Caco-2 (cell line): ENCODE measurements around the gene FAM200B. TPM values are rescaled to one million over a fixed set of nuclear protein-coding genes. Genes with fewer than 3 reads are reported as not detected.

Source experiments
- BruUV-seq: library from RNA; stranded (reverse); fragments of 400-500 nt; replicated peaks from 2 replicates; lab custom pipeline; 2021; lab: Mats Ljungman, UMichigan
- CTCF ChIA-PET: fragments of 300-600 bp; sonication (Branson Sonifier 250); formaldehyde crosslinking; loops from one replicate; lab custom pipeline; 2022; ENCODE audit warnings: antibody characterized with exemption; lab: Charles Lee
- POLR2A ChIA-PET: fragments of 300-600 bp; sonication (Branson Sonifier 250); formaldehyde crosslinking; loops from one replicate; lab custom pipeline; 2022; ENCODE audit warnings: antibody characterized with exemption; lab: Charles Lee
- DNase-seq, 2 experiments: peaks; one replicate each; pipeline versions ENCODE4 v3.0.0 to v3.0.0-alpha.2; 2020 to 2022
- H3K27me3 ChIP-seq: replicated peaks from 2 replicates; pipeline ENCODE4 v1.6.0; 2011; ENCODE audit warnings: low read length; ENCODE audit not compliant: control insufficient read depth, insufficient read depth
- H3K36me3 ChIP-seq: 2 replicates; pipeline ENCODE4 v1.5.1; 2011; ENCODE audit warnings: low read length; ENCODE audit not compliant: control insufficient read depth, insufficient read depth
- H3K4me1 ChIP-seq: fragments of 250-450 bp; sonication (Bioruptor Pico); 2 replicates; pipeline ENCODE4 v1.5.1; 2020; ENCODE audit warnings: mild to moderate bottlenecking
- H3K4me3 ChIP-seq: 2 replicates; pipeline ENCODE4 v1.5.1; 2011; ENCODE audit warnings: low read depth, mild to moderate bottlenecking, control low read depth, low read length
- H3K9me3 ChIP-seq: fragments of 250-450 bp; sonication (Bioruptor Pico); 2 replicates; pipeline ENCODE4 v1.5.1; 2020; ENCODE audit warnings: mild to moderate bottlenecking, moderate library complexity
- H3K27ac Mint-ChIP-seq: one replicate; pipeline ENCODE4 v1.8.0; 2022; ENCODE audit warnings: mixed read lengths; ENCODE audit not compliant: unreplicated experiment
- H3K27me3 Mint-ChIP-seq: one replicate; pipeline ENCODE4 v1.8.0; 2022; ENCODE audit warnings: mixed read lengths; ENCODE audit not compliant: insufficient read depth, unreplicated experiment
- H3K36me3 Mint-ChIP-seq: one replicate; pipeline ENCODE4 v1.8.0; 2022; ENCODE audit warnings: mild to moderate bottlenecking, mixed read lengths; ENCODE audit not compliant: insufficient read depth, unreplicated experiment
- H3K4me1 Mint-ChIP-seq: one replicate; pipeline ENCODE4 v1.8.0; 2022; ENCODE audit warnings: low read depth, mixed read lengths; ENCODE audit not compliant: unreplicated experiment
- H3K4me3 Mint-ChIP-seq: one replicate; pipeline ENCODE4 v1.8.0; 2022; ENCODE audit warnings: mild to moderate bottlenecking, moderate library complexity, mixed read lengths; ENCODE audit not compliant: unreplicated experiment
- H3K9me3 Mint-ChIP-seq: one replicate; pipeline ENCODE4 v1.8.0; 2022; ENCODE audit warnings: mixed read lengths; ENCODE audit not compliant: unreplicated experiment
- CTCF ChIP-seq, 2 experiments: fragments of 200-600 bp in 1 of 2; IDR thresholded peaks; 1 replicate in 1 of 2; 2 replicates in 1 of 2; pipeline versions ENCODE4 v1.5.1 to v1.8.0; 2011 to 2022; ENCODE audit warnings: antibody characterized with exemption in 1 of 2, control low read depth in 1 of 2, inconsistent platforms in 1 of 2, low read depth in 1 of 2, low read length in 1 of 2, mild to moderate bottlenecking in 1 of 2, moderate library complexity in 1 of 2; ENCODE audit not compliant: insufficient read depth in 1 of 2, severe bottlenecking in 1 of 2, unreplicated experiment in 1 of 2
- intact Hi-C: fragments of 100-400 bp; cut with micrococcal nuclease; formaldehyde crosslinking; loops from one replicate; pipeline ENCODE4 v1.10.0; 2022; ENCODE audit not compliant: unreplicated experiment
- total RNA-seq: library from RNA; stranded (reverse); gene quantifications from 2 replicates; pipeline ENCODE4 v1.2.3, GENCODE V29; 2022

The FAM200B gene
- total RNA-seq, 1 experiment from 2014 or later = 15.5 TPM

DNA sequence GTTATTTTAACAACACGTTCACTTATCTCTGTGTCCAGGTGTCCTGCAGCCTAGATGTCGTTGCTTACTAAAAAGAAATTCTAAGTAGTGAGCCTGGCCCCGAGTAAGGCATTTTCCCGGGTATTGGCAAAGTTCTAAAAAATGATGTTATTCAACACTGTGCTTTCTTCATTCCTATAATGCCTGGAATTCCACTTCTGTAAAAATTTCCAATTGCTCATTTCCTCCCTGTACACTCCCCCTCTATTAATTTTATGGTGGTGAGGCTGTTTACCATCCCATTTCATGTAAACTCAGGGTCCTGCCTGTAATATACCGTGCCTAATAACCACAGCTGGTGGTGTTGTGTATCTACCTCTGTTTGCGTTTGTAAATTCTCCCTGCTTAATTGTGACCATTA lies 35.5 kb downstream of the FAM200B start:
- no peak for DNase-seq
- BruUV-seq = no TSS peak
- peaks cover 7% of the 10 kb centered on the region for H3K4me1 Mint-ChIP-seq
- H3K36me3 Mint-ChIP-seq = no peaks in the 10 kb centered on the region
- no peak overlapping the region for H3K27ac Mint-ChIP-seq
- no peaks in the 10 kb centered on the region for H3K27me3 Mint-ChIP-seq
- H3K9me3 Mint-ChIP-seq = no peaks in the 10 kb centered on the region
- no peaks in the 10 kb centered on the region for H3K27me3 ChIP-seq
- TF ChIP-seq CTCF (IDR thresholded peaks at IDR 0.05; ENCODE audit: insufficient read depth in 1 of 2, low read depth in 1 of 2, low read length in 1 of 2, severe bottlenecking in 1 of 2, unreplicated experiment in 1 of 2) = no peak
- H3K4me3 Mint-ChIP-seq = no peak overlapping the region
- ChIA-PET POLR2A (no interaction called here), CTCF (no interaction called here)
- H3K9me3 ChIP-seq = no peaks in the 10 kb centered on the region
- no peaks in the 10 kb centered on the region for H3K36me3 ChIP-seq
- intact Hi-C loops = no loop called here
- H3K4me1 ChIP-seq = no peaks in the 10 kb centered on the region
- no peak overlapping the region for H3K4me3 ChIP-seq

- CTCF ChIA-PET = no interaction called here
- Mint-ChIP-seq H3K4me1 (peaks cover 7% of the 10 kb centered on the region), H3K36me3 (no peaks in the 10 kb centered on the region), H3K27ac (no peak overlapping the region), H3K9me3 (no peaks in the 10 kb centered on the region), H3K27me3 (no peaks in the 10 kb centered on the region), H3K4me3 (no peak overlapping the region)
- TF ChIP-seq CTCF (IDR thresholded peaks at IDR 0.05; ENCODE audit: insufficient read depth in 1 of 2, low read depth in 1 of 2, low read length in 1 of 2, severe bottlenecking in 1 of 2, unreplicated experiment in 1 of 2) = no peak
- no peaks in the 10 kb centered on the region for H3K9me3 ChIP-seq
- H3K4me1 ChIP-seq = no peaks in the 10 kb centered on the region
- no peaks in the 10 kb centered on the region for H3K27me3 ChIP-seq
- POLR2A ChIA-PET = interaction anchor here (0.5 kb wide), 1 partner anchor 361 kb away, joined by 3 read pairs; no protein-coding TSS in a partner anchor
- no peaks in the 10 kb centered on the region for H3K36me3 ChIP-seq
- no peak for DNase-seq
- no peak overlapping the region for H3K4me3 ChIP-seq
- no TSS peak for BruUV-seq
- intact Hi-C loops = no loop called here
These were observed 36.2 kb downstream of the FAM200B start for GRCh38 chr4:15717657-15718416.

GRCh38 chr4:15718465-15718864 lies 36.8 kb downstream of the FAM200B start:
- Mint-ChIP-seq H3K9me3 (no peaks in the 10 kb centered on the region), H3K4me3 (no peak overlapping the region), H3K27ac (no peak overlapping the region), H3K27me3 (no peaks in the 10 kb centered on the region), H3K36me3 (no peaks in the 10 kb centered on the region), H3K4me1 (peaks cover 7% of the 10 kb centered on the region)
- Histone ChIP-seq H3K27me3 (no peaks in the 10 kb centered on the region), H3K4me1 (no peaks in the 10 kb centered on the region), H3K4me3 (no peak overlapping the region), H3K36me3 (no peaks in the 10 kb centered on the region), H3K9me3 (no peaks in the 10 kb centered on the region)
- POLR2A ChIA-PET = no interaction called here
- no peak for TF ChIP-seq CTCF (IDR thresholded peaks at IDR 0.05; ENCODE audit: insufficient read depth in 1 of 2, low read depth in 1 of 2, low read length in 1 of 2, severe bottlenecking in 1 of 2, unreplicated experiment in 1 of 2)
- DNase-seq = no peak
- BruUV-seq = no TSS peak
- intact Hi-C loops = no loop called here
- CTCF ChIA-PET = no interaction called here
